Right lobe of liver (tissue), 6 donors: Measurements from ENCODE around the gene SRP9. TPM values are rescaled to one million over a fixed set of nuclear protein-coding genes. Genes with fewer than 3 reads are reported as not detected.
"Not testable (repeated sequence)": the region's sequence is repeated elsewhere in the genome, so short reads cannot be mapped to it uniquely, and the experiment has no call there.

Experiments used
- ATAC-seq, 4 donors: fragments of 200-7000 bp; cut with Tn5 transposase; one replicate each; pipeline ENCODE4 v1.9.1; 2020; ENCODE audit warnings: mild to moderate bottlenecking in 4 of 4, moderate library complexity in 4 of 4
- DNase-seq, 3 donors: peaks; one replicate each; pipeline ENCODE4 v3.0.0-alpha.2; 2020
- H3K27ac ChIP-seq, 3 donors: fragments of 200-600 bp; one replicate each; pipeline ENCODE4 v1.8.0; 2022
- H3K27me3 ChIP-seq, 2 donors: fragments of 200-600 bp; one replicate each; pipeline ENCODE4 v1.8.0; 2022
- H3K36me3 ChIP-seq, 4 donors: fragments of 200-600 bp; sonication (generic) in 1 of 4; one replicate each; pipeline versions ENCODE4 v1.5.1 to v1.8.0; 2017 to 2022; ENCODE audit warnings: control low read depth in 1 of 4
- H3K4me1 ChIP-seq, 4 donors: fragments of 200-600 bp; sonication (generic) in 1 of 4; one replicate each; pipeline versions ENCODE4 v1.5.1 to v1.8.0; 2017 to 2022; ENCODE audit warnings: control low read depth in 1 of 4
- H3K4me3 ChIP-seq, 3 donors: fragments of 200-600 bp; one replicate each; pipeline ENCODE4 v1.8.0; 2022
- H3K9me3 ChIP-seq, 4 donors: fragments of 200-600 bp; sonication (generic) in 1 of 4; one replicate each; pipeline versions ENCODE4 v1.5.1 to v1.8.0; 2017 to 2022; ENCODE audit warnings: control low read depth in 1 of 4
- POLR2A ChIP-seq: fragments of 450-650 bp; IDR thresholded peaks from one replicate; pipeline ENCODE4 v1.6.1; 2017; ENCODE audit warnings: antibody characterized with exemption, mild to moderate bottlenecking
- WGBS: methylation state at CpG from one replicate; pipeline ENCODE4 v1.1.6; 2018; ENCODE audit warnings: low coverage, low lambda C conversion rate; ENCODE audit not compliant: insufficient coverage; ENCODE audit errors: missing lambda C conversion rate; 5-methylcytosine and 5-hydroxymethylcytosine counted together
- intact Hi-C, 2 donors: fragments of 100-400 bp; cut with DNase I; formaldehyde crosslinking; loops; one replicate each; pipeline versions ENCODE4 v1.11.2 to v1.14.1; 2022
- total RNA-seq, 6 experiments: library from RNA; depleted of rRNA in 2 of 6; stranded (reverse); fragments of >200 nt in 2 of 6; fragmentation: NEBNext Ultra II Directional in 3 of 6; extraction: Animal tissue kit (Norgen Biotek cat#: 25700) in 3 of 6; gene quantifications; one replicate each; pipeline versions ENCODE4 v1.1.0 to v1.2.4, GENCODE V29; 2016 to 2023
- TF ChIP-seq, protein P1 (sequence below), 4 donors: fragments of 200-600 bp in 3 of 4; fragments of 450-650 bp in 1 of 4; IDR thresholded peaks; one replicate each; pipeline versions ENCODE4 v1.5.1 to v1.8.0; 2016 to 2022; ENCODE audit warnings: antibody characterized with exemption in 4 of 4, mild to moderate bottlenecking in 2 of 4
- donor health status: DM: no; HTN: yes; CAD: no.
- donor health status: DM: no; HTN: no; CAD: no.
- donor health status: DM: no; HTN: no; CAD: no.
- donor health status: DM: no; HTN: yes; CAD: no.
- donor health status: DM: no; HTN: yes; CAD: no.

The SRP9 gene
- total RNA-seq, 6 experiments from 2014 or later, result 132 to 150 (median 141) TPM

DNA sequence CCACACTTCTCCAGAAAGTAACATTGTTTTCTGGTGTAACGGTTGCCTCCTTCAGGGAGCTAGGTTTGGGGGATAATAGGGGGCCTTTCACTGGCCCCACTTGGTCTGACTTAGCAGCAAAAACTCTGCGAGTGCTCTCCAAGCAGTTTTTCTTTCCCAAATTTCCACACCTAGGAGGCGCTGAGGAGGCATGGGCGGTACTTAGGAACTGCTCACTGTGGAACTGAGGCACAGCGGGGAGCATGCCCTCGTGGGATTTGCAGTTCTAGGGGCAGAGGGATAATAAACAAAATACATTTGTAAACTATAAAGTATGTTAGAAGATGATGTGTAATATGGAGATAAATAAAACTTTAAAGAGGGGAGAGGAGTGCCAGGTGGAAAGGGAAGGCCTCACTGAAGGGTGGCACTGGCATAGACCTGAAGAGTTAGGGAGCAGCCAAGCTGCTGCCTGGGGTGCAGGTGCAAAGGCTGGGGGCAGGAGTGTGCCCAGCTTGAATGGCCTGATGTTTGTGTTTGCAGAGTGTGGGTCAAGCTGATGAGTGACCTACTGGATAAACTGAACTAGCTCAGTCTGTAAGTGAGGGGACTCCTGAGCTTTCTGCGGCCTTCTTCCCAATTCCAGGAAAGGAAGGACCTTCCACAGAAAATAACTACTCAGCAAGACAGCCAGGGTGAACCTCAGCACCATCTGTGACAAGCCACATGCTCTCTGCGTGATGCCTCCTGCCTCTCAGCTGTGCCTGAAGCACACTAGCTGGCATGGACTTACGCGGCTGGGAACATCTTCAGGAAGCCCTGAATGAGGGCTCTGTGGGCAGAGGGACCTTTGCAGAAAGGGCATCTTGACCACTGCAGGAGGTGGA is 34.2 kb downstream of the SRP9 start:
- peaks cover 0 to 52% (median 30%) of the 10 kb centered on the region in 4 donors for H3K4me1 ChIP-seq
- H3K36me3 ChIP-seq, result peaks cover 0 to 7% (median 0%) of the 10 kb centered on the region in 4 donors
- no peaks in the 10 kb centered on the region for H3K27me3 ChIP-seq
- intact Hi-C loops, result no loop called here
- DNase-seq (peak in 2 of 3 donors; percentile 79 to 81), ATAC-seq (peak; percentile 15 to 52 (median 38))
- TF ChIP-seq, protein P1, sequence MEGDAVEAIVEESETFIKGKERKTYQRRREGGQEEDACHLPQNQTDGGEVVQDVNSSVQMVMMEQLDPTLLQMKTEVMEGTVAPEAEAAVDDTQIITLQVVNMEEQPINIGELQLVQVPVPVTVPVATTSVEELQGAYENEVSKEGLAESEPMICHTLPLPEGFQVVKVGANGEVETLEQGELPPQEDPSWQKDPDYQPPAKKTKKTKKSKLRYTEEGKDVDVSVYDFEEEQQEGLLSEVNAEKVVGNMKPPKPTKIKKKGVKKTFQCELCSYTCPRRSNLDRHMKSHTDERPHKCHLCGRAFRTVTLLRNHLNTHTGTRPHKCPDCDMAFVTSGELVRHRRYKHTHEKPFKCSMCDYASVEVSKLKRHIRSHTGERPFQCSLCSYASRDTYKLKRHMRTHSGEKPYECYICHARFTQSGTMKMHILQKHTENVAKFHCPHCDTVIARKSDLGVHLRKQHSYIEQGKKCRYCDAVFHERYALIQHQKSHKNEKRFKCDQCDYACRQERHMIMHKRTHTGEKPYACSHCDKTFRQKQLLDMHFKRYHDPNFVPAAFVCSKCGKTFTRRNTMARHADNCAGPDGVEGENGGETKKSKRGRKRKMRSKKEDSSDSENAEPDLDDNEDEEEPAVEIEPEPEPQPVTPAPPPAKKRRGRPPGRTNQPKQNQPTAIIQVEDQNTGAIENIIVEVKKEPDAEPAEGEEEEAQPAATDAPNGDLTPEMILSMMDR (IDR thresholded peaks at IDR 0.05), result peak; percentile 31 to 59 (median 42)
- no peak for TF ChIP-seq POLR2A
- H3K9me3 ChIP-seq, result no peaks in the 10 kb centered on the region
- peak overlapping the region; percentile 78 to 89 (median 80) for H3K27ac ChIP-seq
- peak overlapping the region; percentile 70 to 84 (median 76) for H3K4me3 ChIP-seq
- 11% methylated on average over 7 of the region's 10 CpGs for WGBS

DNA sequence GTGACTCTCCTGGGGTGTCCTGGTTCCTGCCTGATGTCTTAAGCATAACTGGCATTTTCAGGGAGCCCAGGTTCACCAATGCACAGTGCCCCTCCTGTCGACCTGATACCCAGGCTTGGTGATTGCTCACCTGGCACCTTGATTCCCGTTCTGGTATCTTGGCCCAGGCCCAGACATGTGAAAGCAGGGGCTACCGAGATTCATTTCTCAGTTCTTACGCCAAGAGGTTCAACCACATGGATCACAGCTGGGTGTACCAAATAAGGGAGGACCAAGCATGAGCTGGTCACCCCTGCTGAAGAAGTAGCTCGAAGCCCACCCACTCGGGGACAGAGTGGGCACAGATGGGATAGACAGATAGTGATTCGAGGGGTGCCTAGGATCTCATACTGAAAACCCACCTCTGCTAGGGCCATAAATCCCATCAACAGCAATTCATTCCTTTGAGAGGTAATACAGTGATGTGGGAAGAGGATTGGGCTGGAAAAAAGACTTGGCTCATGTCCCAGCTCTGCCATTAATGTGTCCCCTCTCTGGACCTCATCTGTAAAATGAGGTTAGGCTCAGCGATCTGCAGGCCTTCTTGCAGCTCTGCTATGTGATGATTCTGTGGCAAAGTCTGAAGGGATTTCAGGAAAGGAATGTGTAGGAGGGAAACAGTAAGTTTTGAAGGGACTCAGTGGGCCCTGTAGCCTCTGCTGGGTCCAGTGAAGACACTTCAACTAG is 35.0 kb downstream of the SRP9 start:
- ATAC-seq (peak in 1 of 4 donors; percentile 1), DNase-seq (no peak)
- WGBS, result 30% methylated on average over 3 of the region's 8 CpGs
- Histone ChIP-seq H3K9me3 (no peaks in the 10 kb centered on the region), H3K27me3 (no peaks in the 10 kb centered on the region), H3K4me3 (peak overlapping the region in 2 of 3 donors; percentile 76 to 84), H3K27ac (peak overlapping the region; percentile 69 to 89 (median 80)), H3K4me1 (peaks cover 0 to 59% (median 34%) of the 10 kb centered on the region in 4 donors), H3K36me3 (peaks cover 0 to 7% (median 0%) of the 10 kb centered on the region in 4 donors)
- intact Hi-C loops, result no loop called here
- TF ChIP-seq, protein P1 (IDR thresholded peaks at IDR 0.05), result no peak
- no peak for TF ChIP-seq POLR2A

DNA sequence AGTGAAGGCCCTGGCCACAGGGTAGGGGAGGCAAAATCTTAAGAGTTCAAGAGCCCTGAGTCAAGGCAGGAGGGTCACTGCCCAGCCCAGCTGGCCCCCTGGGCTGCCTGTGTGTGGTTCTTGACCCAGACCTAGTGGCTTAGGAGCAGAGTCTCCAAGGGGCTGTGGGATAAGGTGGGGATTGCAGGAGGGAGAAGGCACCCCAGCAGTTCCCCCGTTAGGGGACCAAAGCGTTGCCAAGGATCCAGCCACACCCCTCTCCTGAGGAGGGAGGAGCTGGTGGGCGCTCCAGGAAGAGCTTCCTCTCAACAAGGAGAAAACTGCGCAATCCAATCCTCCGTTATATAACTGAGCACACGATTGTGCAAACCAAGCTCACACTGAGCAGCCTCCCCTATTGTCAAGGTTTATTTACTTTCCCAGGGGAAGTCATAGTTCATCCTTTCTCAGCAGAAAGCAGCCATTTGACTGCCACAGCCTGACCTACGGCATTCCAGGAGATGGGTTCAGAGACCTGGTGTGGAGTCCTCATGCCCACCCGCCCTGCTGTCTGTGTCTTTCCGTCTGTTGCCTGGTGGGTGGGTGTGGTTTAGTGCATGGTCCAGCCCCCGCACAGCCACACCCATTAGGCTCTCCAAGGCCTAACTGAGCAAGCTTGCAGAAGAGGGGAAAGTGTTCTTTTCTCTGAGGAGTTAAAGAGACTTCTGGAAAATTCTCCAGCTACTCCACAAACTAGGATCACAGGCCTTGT is 35.8 kb downstream of the SRP9 start:
- Histone ChIP-seq H3K36me3 (peaks cover 0 to 7% (median 0%) of the 10 kb centered on the region in 4 donors), H3K9me3 (no peaks in the 10 kb centered on the region), H3K27me3 (no peaks in the 10 kb centered on the region), H3K27ac (peak overlapping the region; percentile 69 to 89 (median 80)), H3K4me3 (peak overlapping the region in 2 of 3 donors; percentile 15 to 84), H3K4me1 (peaks cover 0 to 66% (median 41%) of the 10 kb centered on the region in 4 donors)
- DNase-seq, result peak; percentile 78 to 94 (median 93)
- intact Hi-C loops, result no loop called here
- ATAC-seq, result peak; percentile 56 to 72 (median 66)
- TF ChIP-seq POLR2A, result peak; percentile 13
- TF ChIP-seq, protein P1 (IDR thresholded peaks at IDR 0.05), result no peak
- 0% methylated on average over 5 of the region's 10 CpGs for WGBS

DNA sequence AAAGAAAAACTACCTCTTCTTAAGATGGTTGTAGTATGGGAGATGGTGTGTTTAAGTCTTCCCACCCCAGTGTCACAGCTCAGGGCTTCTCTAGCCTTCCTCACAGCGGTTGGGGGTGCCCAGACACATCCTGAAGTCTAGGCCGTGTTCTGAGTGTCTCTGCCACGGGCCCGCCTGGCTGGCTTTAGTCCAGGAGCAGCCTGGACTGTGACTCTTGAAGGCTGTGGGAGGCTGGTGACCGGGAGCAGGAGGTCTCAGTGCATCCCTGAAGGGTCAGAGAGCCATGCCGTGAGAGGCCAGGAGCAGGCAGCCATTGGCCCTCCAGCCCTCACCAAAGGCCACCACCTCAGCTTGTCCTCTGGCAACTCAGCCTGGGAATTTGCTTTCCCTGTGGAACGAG is 36.8 kb downstream of the SRP9 start:
- peaks cover 0 to 73% (median 44%) of the 10 kb centered on the region in 4 donors for H3K4me1 ChIP-seq

DNA sequence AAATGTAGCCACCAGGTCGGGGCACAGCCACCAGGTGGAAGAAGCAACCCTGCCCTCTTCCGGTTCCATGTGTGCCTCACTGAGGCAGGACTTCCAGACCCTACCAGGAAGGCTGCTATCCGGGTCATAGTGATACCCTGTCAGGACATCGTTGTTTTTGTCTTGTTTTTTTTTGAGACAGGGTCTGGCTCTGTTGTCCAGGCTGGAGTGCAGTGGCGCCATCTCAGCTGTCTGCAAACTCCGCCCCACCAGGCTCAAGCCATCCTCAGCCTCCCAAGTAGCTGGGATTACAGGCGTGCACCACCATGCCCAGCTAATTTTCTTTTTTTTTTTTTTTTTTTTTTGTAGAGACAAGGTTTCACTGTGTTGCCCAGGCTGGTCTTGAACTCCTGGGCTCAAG is 37.5 kb downstream of the SRP9 start:
- intact Hi-C loops, result not testable (repeated sequence)
- H3K4me1 ChIP-seq, result peaks cover 0 to 76% (median 48%) of the 10 kb centered on the region in 4 donors
- WGBS, result 17% methylated on average over 2 of the region's 7 CpGs

More for the DNA sequence above, 36.8 kb downstream of the SRP9 start:
- 83% methylated on average over 1 of the region's 7 CpGs for WGBS
- Histone ChIP-seq H3K27ac (peak overlapping the region; percentile 69 to 89 (median 80)), H3K36me3 (peaks cover 0 to 7% (median 0%) of the 10 kb centered on the region in 4 donors), H3K4me3 (peak overlapping the region in 1 of 3 donors; percentile 35), H3K27me3 (no peaks in the 10 kb centered on the region), H3K9me3 (no peaks in the 10 kb centered on the region)
- ATAC-seq (no peak), DNase-seq (no peak)
- TF ChIP-seq, protein P1 (IDR thresholded peaks at IDR 0.05), result no peak
- TF ChIP-seq POLR2A, result no peak
- intact Hi-C loops, result no loop called here

More for the DNA sequence above, 37.5 kb downstream of the SRP9 start:
- H3K27ac ChIP-seq, result peak overlapping the region; percentile 69 to 90 (median 89)
- H3K9me3 ChIP-seq, DNase-seq, H3K27me3 ChIP-seq, H3K36me3 ChIP-seq, H3K4me3 ChIP-seq, ATAC-seq: not testable (repeated sequence)
